HG03103 (cell line): Measurements from ENCODE around the gene TASOR2.

Experiments
- ATAC-seq: cut with Tn5 transposase; IDR thresholded peaks from one replicate; pipeline ENCODE4 v1.9.1; 2021; ENCODE audit warnings: low read depth; ENCODE audit not compliant: unreplicated experiment

The TASOR2 gene

GRCh38 chr10:5683065-5683464 lies 1.6 kb upstream of the TASOR2 start:
- no peak for ATAC-seq

GRCh38 chr10:5684971-5685763 lies 529 bp downstream of the TASOR2 start:
- ATAC-seq, result peak; percentile 45

- no peak for ATAC-seq
These were observed 1.2 kb downstream of the TASOR2 start for GRCh38 chr10:5685764-5686240.

GRCh38 chr10:5688587-5688986 lies 3.9 kb downstream of the TASOR2 start:
- no peak for ATAC-seq

- ATAC-seq, result no peak
These were observed 7.1 kb downstream of the TASOR2 start for GRCh38 chr10:5691786-5692185.

GRCh38 chr10:5692461-5693358 lies 8.1 kb downstream of the TASOR2 start:
- ATAC-seq, result peak; percentile 72

- no peak for ATAC-seq
These were observed 9.9 kb downstream of the TASOR2 start for GRCh38 chr10:5694573-5694972.

GRCh38 chr10:5697342-5697741 lies 12.7 kb downstream of the TASOR2 start:
- no peak for ATAC-seq

- no peak for ATAC-seq
These were observed 13.4 kb downstream of the TASOR2 start for GRCh38 chr10:5698062-5698461.

GRCh38 chr10:5708356-5708755 lies 23.7 kb downstream of the TASOR2 start:
- no peak for ATAC-seq

GRCh38 chr10:5709865-5710264 lies 25.2 kb downstream of the TASOR2 start:
- ATAC-seq, result no peak

GRCh38 chr10:5710859-5711258 lies 26.2 kb downstream of the TASOR2 start:
- ATAC-seq, result no peak

- no peak for ATAC-seq
These were observed 27.0 kb downstream of the TASOR2 start for GRCh38 chr10:5711642-5712041.

- ATAC-seq, result no peak
These were observed 34.9 kb downstream of the TASOR2 start for GRCh38 chr10:5719546-5719945.

- ATAC-seq, result no peak
These were observed 35.5 kb downstream of the TASOR2 start for GRCh38 chr10:5720182-5720581.

- ATAC-seq, result no peak
These were observed 39.1 kb downstream of the TASOR2 start for GRCh38 chr10:5723692-5724091.

GRCh38 chr10:5730766-5731165 lies 46.1 kb downstream of the TASOR2 start:
- no peak for ATAC-seq

- no peak for ATAC-seq
These were observed 46.9 kb downstream of the TASOR2 start for GRCh38 chr10:5731559-5731958.

GRCh38 chr10:5732141-5732540 lies 47.5 kb downstream of the TASOR2 start:
- no peak for ATAC-seq
